ENCODE measurements around the gene LGALS9.
"Not testable (repeated sequence)": the region's sequence is repeated elsewhere in the genome, so short reads cannot be mapped to it uniquely, and the experiment has no call there.

LGALS9 gene

DNA sequence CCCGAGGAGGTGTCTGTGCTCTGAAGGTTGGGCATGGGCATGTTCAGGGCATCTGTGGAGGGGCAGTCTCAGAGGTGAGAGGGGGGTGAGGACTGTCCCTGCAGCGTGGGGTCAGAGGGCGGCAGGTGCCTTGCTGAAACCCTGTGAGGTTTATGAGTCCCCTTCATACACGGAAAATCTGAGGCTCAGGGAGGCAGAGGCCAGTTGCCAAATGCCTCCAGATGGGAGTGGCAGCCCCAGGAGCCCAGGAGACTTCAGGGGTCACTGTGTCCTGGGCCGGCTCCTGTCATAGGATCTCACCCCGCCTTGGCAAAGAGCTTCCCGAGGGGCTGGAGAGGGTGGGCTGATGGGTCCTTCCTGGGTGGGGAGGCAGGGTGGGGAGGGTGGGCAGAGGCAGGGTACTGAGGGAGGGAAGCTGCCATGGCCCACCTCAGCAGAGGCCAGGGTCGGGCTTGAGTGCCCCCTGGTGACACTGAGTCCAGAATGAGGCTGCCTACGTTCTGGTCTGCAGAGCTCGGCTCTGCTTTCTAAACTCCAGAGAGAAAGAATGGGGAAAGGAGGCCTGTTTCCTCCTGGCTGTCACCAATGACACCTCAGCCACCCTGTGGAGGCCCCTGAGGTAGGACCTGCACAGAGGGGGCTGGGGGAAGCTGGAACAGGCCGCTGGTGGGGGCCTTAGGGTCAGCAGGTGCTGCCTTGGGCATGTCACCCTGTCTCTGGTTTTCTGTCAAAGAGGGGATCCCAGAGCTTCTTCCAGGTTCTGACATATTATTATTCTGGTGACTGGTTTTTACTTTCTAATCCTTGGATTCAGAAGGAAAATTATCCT is 1.1 kb downstream of the LGALS9 start:
- no peak for DNase-seq

DNA sequence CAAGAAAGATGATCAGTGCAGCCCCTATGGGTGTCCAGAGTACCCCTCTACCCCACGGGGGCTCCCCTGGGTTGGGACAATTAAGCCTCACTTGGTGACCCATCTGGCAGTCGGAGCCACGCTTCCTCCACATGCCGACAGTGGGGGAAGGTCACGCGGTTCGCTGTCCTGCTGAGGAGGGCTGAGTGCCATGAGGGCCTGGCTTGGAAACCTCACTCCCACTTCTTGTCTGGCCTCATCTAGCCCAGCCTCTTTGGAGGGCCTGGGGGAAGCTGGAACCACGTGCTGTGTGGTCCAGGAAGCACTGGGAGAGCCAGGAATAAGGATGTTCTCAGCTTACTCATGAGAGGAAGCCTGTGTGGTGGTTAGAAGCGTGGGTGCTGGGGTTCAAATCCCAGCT is 1.8 kb downstream of the LGALS9 start:
- DNase-seq = not testable (repeated sequence)

DNA sequence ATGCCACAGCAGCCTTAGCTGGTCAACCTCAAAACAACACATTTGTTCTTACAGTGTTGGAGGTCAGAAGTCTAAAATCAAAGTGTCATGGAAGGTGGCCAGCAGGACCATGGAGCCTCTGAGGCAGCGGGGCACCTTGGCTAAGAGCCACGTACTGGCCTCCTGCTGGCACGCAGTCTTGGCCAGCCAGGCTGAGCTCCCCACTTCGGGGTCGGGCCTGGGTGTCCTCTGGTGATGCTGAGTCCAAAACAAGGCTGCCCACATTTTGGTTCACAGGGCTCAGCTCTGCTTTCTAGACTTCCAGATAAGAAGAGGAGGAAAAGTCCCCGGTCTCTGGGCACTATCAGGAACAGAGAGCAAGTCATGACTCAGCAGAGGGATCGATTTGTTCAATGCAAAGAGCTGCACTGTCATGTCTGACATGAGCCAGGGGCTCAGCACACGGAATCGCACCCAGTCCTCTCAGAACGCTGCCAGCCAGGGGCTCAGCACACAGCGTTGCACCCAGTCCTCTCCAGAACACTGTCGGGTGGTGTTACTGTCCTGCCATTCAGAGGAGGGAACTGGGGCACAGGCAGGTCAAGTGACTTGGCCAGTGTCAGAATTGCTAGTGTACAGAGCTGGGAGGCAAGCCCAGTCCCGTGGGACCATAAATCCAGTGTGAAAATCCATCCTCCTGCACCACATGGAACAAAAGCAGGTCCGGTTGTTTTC is 2.5 kb downstream of the LGALS9 start:
- DNase-seq = no peak

DNA sequence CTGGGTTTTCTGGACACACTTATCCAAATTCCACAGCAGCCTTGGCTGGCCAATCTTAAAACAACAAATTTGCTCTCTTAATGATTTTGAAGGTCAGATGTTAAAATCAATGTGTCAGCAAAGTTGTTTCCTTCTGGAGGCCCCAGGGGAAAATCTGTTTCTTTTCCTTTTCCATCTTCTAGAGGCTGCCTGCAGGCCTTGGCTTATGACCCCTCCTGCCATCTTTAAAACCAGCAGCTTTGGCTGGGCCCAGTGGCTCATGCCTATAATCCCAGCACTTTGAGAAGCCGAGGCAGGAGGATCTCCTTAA is 3.0 kb downstream of the LGALS9 start:
- no peak for DNase-seq

DNA sequence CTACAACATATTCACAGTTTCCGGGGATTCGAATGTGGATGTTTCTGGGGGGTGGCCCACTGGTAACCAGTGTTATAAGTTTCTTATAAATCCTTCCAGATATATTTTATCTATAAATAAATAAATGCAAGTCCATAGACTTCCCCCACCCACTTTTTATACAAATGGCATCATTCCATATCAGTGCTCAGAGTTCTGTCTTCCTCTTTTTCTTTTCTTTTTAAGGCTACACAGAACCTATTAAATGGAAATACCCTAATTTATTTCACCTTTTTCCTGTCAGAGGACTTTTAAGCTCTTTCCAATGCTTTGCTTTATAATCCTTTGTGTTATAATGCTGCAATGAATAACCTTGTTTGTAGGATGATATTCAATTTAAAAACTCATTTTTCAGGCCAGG is 3.8 kb downstream of the LGALS9 start:
- DNase-seq = no peak

DNA sequence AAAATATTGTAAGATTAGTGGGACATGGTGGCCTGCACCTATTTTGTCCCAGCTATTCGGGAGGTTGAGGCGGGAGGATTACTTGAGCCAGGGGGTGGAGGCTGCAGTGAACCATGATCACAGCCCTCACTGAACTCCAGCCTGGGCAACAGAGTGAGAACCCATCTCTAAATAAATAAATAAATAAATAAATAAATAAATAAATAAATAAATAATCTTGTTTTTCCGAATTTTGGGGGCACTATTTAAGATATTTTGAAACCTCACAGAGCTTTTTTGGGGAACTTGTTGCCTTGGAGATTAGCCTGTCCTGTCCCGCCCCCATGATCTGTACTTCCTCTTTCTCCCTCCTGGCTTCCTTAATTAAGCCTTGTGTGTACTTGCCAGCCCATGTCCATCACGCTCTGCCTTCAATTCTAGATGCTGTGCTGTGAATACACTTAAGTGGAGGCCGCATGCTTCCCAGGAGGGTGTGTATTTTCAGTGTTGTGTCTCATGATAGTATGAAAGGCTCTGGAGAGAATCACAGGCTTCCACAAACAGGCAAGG is 4.4 kb downstream of the LGALS9 start:
- DNase-seq = no peak

DNA sequence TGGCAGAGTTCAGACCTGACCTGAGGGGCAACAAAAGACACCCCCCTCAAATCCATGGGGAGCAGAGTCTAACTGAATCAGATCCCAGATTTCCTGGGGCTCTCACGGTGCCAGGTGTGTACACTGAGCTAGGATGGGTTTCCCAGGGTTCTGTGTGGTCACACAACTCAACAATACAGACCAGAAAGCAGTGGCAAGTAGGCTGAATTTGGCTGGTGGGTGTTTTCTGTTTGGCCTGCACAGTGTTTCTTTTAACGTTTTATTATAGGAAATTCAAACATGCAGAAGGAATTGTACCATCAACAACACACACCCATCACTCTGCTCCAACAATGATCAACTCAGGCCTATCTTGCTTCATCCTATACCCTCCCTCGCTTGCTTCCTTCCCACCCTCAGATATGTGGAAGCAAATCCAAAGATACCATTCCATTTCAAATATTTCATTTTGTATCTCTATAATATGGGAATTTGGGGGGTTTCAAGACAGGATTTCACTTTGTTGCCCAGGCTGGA is 5.1 kb downstream of the LGALS9 start:
- not testable (repeated sequence) for DNase-seq

DNA sequence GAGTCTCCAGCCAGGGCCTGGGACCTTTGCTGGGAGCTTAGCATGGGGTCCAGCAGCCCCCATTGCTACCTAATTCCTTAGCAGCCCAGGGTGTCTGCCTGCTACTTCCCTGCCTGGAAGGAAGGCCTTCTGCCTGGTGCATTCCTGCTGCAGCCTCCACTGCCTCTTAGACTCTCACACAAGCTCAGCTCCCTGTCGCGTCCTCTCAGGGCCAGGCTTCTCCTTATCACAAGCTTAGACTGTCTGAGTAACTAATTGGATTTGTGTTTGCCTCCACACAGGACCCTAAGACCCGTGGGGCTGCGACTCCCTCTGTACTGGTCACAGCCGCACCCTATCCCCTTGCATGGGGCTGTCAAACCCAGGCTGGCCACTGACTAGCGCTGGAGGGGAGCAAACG is 6.8 kb downstream of the LGALS9 start:
- DNase-seq = not testable (repeated sequence)

DNA sequence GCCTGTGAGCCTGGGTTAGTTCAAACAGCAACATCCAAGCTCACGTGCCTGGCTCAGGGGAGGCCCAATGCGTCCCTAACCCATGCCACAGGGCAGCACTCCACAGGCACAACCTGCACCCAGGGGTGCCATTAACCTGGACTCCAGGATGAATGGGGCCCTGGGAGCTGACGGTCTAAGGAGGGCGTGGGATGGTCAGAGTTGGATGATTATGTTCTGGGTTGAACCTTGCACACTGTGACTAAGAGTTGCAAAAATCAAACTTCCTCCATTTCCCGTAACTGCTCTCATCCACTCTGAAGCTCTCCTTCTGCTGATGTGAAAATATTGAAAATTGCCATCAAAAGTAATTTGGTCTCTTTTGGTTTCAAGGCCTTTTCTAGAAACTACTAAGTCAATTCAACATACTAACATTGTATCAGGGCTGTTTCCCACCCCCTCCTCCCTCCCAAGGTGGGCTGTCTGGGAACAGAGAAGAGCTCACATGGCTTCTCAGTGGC is 7.5 kb downstream of the LGALS9 start:
- DNase-seq = not testable (repeated sequence)

DNA sequence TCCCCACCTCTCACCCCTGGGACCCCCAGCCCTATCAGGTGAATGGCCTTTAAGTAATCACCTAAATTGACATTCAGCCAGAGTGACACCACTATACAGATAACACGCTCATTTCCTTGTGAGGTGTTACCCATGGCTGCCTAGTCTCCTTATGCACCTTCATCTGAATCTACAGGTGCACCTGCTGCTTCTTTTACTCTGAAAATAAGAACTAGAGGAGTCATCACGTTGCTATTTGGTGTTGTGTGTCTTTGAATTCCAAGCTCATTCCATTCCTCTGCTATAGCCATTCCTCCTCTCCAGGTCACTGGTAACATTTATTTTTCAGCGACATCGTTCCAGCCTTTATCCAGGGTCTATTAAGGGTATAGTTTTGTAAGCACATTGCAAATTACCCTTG is 9.8 kb downstream of the LGALS9 start:
- DNase-seq = no peak

DNA sequence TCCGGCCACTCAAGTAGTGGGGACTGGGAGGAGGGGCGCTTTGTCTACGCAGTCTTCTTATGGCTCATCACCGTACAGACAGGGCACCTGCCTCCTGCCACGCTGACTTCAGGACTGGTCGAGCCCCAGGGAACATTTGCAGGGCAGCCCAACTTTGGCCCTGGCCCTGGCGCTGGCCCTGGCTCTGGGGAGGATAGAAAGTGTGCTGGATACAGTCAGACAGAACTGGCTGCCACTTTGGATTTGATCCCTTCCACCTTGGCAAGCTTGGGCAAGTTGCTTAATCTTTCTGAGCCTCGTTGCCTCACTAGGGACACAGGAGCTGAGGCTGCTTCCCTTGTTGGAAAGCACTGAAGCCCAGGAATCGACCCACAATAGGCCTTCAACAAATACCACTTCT is 13.6 kb downstream of the LGALS9 start:
- no peak for DNase-seq

DNA sequence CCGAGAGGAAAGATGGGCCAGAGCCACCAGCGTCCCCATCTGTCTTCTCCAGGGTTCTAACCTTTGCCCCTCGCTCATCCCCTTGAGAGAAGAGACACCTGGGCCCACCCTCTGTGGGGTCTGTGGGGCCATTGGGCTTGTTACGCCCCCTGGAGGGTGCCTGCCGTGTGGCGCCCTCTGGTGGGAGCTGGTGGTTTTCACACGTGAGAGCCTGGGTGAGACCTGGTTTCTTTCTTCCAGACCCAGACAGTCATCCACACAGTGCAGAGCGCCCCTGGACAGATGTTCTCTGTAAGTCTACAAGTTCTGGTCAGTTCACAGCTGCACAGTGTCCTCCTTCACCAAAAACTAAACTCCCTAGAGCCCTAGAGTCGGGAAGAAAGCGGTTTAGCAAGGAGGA is 14.6 kb downstream of the LGALS9 start:
- not testable (repeated sequence) for DNase-seq

DNA sequence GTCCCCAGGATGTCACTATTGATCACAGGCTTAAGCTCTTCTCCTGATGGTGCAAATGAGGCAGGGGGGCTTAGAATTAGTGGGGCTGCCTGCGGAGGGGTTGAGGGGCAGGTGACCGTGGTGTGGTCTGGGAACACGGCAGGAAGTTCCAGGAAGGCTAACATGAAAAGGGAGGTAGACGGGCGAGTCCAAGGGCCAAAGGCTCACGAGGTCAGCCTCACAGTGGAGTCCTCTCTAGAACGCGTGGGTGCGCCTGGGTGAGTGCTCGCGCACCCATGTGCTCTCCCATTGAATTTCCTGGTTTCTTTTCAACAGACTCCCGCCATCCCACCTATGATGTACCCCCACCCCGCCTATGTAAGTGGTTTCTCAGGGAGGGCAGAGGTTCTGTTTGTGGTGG is 15.2 kb downstream of the LGALS9 start:
- no peak for DNase-seq

DNA sequence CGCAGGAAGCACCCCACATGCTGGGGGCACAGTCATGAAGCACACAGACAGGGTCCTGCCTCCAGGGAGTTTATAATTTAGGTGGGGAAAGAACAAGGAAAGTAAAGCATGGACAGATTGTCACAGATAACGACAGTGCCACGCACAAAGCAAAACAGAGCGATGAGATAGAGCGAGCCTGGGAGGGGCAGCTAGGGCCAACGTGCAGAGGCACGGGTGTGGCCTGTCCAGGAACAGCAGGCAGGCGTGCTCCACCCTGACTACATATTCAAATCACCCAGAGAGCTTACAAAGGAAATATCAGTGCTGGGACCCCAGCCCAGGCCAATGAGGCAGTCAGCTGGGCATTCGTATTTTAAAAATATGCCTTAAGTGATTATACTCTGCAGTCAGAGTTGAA is 16.8 kb downstream of the LGALS9 start:
- no peak for DNase-seq

DNA sequence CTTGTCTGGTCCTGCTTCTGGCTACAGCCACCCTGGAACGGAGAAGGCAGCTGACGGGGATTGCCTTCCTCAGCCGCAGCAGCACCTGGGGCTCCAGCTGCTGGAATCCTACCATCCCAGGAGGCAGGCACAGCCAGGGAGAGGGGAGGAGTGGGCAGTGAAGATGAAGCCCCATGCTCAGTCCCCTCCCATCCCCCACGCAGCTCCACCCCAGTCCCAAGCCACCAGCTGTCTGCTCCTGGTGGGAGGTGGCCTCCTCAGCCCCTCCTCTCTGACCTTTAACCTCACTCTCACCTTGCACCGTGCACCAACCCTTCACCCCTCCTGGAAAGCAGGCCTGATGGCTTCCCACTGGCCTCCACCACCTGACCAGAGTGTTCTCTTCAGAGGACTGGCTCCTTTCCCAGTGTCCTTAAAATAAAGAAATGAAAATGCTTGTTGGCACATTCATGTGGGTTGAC is 18.2 kb downstream of the LGALS9 start:
- peak in 1 of 2 experiments; percentile 14 for DNase-seq

DNA sequence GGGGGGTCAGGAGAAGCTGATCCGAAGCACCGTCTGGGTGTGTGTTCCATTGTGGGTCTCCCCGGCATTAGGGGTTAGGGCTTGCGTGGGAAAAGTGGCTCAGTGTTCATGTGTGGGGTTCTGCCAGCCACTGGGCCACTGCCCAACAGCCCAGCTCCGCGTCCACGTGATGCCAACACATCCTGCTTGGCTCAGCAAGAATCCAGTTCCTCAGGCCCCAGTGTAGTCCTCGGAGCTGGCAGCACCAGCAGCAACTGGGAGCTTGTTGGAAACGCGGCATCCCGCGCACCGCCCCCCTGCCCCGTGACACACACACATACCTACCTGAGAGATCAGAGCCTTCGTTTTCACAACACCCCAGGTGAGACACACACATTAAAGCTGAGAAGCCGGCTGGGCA is 18.9 kb downstream of the LGALS9 start:
- no peak for DNase-seq

DNA sequence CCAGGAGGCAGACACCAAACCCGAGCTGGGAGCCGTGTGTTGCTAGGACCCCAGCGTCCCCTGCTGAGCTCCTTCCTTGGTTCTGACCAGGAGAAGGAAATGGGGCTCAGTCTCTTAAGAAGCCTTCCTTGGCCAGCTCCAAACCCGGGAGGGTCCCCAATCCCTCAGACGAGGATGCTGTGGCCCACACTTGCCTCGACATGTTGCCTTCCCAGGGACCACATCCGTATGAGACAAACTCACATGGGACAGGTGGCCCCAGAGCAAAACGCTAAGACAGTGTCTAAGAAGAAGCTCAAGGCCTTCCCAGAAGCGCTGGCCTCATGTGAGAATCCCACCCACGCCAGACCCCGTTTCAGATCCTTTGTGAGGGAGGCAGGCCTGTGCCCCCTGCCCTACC is 19.8 kb downstream of the LGALS9 start:
- no peak for DNase-seq

DNA sequence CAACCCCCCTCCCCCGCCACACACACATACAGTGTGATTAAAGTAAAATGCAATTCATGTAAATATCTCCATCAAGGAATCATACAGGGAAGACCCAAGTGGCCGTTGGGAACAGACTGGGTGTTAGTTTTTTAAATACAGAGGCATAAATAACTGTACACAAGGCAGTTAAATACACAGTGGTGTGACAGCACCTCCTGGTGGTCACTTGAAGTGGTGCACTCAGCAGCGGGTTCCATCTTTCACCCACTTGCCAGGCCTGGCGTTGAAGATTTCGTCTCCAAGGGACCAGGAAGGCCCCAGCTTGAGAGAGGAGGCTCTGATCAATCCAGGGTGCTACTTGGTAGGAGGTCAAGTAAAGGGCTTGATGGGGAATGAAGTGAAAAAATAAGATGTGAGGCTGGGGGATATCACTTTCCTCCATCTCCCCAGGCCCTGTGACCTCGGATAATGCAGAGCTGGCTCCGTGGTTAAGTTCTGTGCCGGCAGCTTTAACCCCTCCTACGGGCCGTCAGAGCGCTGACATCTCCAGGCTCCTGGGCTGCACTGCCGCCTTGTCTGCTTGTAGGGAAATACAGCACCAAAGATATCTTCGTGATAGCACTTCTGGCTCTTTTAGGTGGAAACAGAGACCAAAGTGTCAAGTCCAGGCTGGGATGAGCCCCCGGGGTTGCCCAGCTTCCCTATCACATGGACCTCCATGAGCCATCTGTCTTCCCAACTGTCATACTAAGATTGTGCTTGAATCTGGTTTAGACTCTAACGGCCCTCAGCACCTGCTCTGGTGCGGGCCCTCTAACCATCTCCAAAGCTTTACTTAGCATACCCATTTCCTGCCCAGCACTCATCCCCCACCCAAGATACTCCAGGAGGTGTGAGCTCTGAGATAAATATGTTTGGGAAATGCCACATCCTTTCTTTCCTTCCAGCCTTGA is 20.7 kb downstream of the LGALS9 start:
- DNase-seq = peak in 1 of 2 experiments; percentile 13

DNA sequence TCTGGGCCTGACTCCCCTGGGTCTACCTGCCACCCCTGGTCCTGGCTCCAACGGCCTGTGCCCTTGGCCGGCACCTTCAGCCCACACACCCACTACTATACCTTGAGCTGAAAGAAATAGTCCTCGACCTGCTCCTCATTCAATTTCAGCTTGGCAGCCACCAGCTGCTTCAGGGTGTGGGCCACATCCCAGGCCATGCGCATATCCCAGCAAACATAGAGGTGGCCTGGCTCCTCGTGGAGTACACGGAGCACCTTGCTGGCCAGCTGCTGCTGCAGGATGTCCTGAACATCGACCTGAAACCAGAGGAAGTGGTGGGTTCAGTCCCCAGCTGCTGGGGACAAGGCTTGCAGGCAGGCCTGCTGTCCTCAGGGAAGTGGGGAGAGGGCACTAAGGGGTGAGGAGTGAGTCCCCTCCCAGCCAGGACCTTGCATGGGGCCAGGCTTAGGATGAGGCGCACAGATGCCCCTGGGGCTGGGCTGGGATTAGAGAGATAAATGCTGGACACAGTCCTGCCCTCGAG is 22.5 kb downstream of the LGALS9 start:
- DNase-seq = not testable (repeated sequence)

DNA sequence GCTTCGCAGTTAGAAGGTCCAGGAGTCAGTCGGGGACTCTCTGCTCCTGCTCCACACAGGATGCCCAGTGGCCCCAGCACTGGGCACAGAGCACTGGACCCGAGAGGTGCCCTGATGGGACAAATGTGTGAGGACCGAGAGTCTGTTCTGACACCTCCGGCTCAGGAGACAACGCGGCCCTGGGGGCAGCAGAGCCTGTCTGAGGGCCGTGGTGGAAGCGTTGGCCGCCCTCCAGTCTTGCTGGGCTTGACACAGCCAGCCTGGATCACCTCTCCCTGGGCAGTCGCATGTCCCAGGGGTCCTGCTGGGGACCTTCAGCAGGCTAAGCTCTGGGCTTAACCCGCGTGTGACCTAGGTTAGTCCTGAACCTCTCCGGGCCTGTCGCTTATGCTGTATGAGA is 23.1 kb downstream of the LGALS9 start:
- no peak for DNase-seq

DNA sequence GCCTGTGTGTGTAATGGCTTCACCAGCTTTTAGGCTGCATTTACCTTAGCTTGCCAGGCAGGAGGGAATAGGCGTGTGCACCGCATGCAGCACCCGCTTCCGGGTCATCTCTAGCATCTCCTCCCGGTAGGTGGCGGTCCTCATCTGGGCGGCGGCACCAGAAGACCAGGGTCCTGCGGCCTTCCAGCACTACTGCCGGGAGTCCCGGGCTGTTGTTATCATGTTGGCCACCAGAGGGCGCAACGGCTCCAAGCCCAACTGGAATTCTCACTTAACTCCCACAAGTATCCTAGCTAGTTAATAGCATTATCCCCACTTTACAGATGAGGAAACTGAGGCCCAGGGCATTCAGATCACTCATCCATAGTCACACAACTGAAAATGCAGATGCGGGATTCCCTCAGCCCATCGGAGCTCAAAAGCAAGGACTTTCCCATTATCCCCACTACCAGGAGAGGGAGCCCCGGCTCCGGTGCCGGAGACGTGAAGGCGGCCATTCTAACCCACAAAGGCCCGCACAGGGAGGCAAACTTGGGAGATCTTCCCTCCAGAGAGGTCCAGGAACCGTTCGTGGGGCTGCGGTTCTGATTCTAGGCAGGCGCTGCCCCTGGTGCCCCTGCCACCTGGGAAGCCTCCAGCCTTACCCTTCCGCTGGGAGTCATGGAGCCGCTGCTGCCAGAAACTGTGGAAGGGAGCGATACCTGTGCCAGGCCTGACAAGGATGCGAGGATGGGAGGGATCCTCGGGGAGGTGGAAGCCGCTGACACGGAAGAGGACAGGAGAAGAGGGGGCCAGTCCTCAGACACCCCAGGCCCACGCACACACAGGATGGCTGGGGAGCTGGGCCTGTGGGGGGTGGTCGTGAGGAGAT is 23.9 kb downstream of the LGALS9 start:
- DNase-seq = peak; percentile 81 to 82
